ENCODE results near the gene IGFBP4. TPM values are rescaled to one million over a fixed set of nuclear protein-coding genes. Genes with fewer than 3 reads are reported as not detected.
A peak's percentile ranks its signal among the peaks of the same experiment; 100 is the strongest.

The IGFBP4 gene
- total and polyA plus RNA-seq, 12 donors = 65.1 to 301 (median 128) TPM

- DNase-seq (no peak), ATAC-seq (peak in 4 of 8 donors; percentile 39 to 45 (median 45))
- 82 to 87% methylated on average over 6 of the region's 6 CpGs for WGBS, 2 donors
- Histone ChIP-seq H3K4me3 (no peak overlapping the region), H3K4me1 (peaks cover 5 to 33% (median 26%) of the 10 kb centered on the region in 9 donors), H3K9me3 (no peaks in the 10 kb centered on the region), H3K36me3 (no peaks in the 10 kb centered on the region), H3K27ac (peak overlapping the region in 7 of 10 donors; percentile 2 to 65 (median 50)), H3K27me3 (no peaks in the 10 kb centered on the region)
- intact Hi-C loops (cut with DNase I) = loop anchor here in 2 of 10 donors (2.0 kb wide), 2 partner anchors 15 to 35 kb away; no protein-coding TSS in a partner anchor
- TF ChIP-seq, protein P1, sequence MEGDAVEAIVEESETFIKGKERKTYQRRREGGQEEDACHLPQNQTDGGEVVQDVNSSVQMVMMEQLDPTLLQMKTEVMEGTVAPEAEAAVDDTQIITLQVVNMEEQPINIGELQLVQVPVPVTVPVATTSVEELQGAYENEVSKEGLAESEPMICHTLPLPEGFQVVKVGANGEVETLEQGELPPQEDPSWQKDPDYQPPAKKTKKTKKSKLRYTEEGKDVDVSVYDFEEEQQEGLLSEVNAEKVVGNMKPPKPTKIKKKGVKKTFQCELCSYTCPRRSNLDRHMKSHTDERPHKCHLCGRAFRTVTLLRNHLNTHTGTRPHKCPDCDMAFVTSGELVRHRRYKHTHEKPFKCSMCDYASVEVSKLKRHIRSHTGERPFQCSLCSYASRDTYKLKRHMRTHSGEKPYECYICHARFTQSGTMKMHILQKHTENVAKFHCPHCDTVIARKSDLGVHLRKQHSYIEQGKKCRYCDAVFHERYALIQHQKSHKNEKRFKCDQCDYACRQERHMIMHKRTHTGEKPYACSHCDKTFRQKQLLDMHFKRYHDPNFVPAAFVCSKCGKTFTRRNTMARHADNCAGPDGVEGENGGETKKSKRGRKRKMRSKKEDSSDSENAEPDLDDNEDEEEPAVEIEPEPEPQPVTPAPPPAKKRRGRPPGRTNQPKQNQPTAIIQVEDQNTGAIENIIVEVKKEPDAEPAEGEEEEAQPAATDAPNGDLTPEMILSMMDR (IDR thresholded peaks at IDR 0.05) = peak; percentile 8 to 59 (median 48)
These were observed 9.5 kb upstream of the IGFBP4 start for GRCh38 chr17:40433551-40434415.

DNA sequence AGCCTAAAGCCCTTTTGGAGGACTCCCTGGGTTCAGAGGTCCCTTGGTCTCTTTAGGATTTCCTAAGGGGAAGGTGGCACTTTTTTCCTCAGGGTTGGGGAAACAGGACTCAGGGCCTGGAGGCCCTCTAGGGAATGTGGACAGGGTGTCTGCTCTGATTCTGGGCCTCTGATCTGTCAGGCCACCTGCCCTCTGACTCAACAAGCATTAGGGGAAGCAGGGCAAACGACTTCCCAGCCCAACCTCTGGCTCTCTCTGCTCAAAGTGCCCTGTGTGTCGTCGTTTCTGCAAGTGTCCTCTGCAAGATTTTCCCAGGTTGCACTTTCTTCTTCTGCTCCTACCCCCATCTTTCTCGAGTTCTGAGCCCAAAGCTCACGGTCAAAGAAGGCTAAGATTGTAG lies 6.6 kb upstream of the IGFBP4 start:
- Histone ChIP-seq H3K36me3 (no peaks in the 10 kb centered on the region), H3K27ac (no peak overlapping the region), H3K9me3 (no peaks in the 10 kb centered on the region), H3K4me3 (no peak overlapping the region), H3K27me3 (no peaks in the 10 kb centered on the region), H3K4me1 (peaks cover 5 to 38% (median 29%) of the 10 kb centered on the region in 9 donors)
- 38 to 59% methylated on average over 5 of the region's 5 CpGs for WGBS, 2 donors
- intact Hi-C loops (cut with DNase I) = loop anchor here in 1 of 10 donors (5.0 kb wide), 1 partner anchor 34 kb away; no protein-coding TSS in a partner anchor
- no peak for ATAC-seq
- TF ChIP-seq, protein P1 (IDR thresholded peaks at IDR 0.05) = no peak
- DNase-seq = no peak

- Histone ChIP-seq H3K27me3 (peaks cover 0 to 1% (median 0%) of the 10 kb centered on the region in 7 donors), H3K36me3 (no peaks in the 10 kb centered on the region), H3K9me3 (no peaks in the 10 kb centered on the region), H3K4me1 (peaks cover 5 to 44% (median 32%) of the 10 kb centered on the region in 9 donors), H3K27ac (no peak overlapping the region), H3K4me3 (no peak overlapping the region)
- TF ChIP-seq, protein P1 (IDR thresholded peaks at IDR 0.05) = no peak
- DNase-seq (no peak), ATAC-seq (peak in 4 of 8 donors; percentile 21 to 81 (median 49))
- 50 to 62% methylated on average over 5 of the region's 5 CpGs for WGBS, 2 donors
- intact Hi-C loops (cut with DNase I) = loop anchor here in 1 of 10 donors (5.0 kb wide), 1 partner anchor 35 kb away; no protein-coding TSS in a partner anchor
These were observed 6.0 kb upstream of the IGFBP4 start for GRCh38 chr17:40437095-40437732.

GRCh38 chr17:40440166-40440565 lies 3.1 kb upstream of the IGFBP4 start:
- H3K27ac ChIP-seq = no peak overlapping the region
- WGBS, 2 donors = 75 to 83% methylated on average over 4 of the region's 4 CpGs
- DNase-seq = no peak
- TF ChIP-seq, protein P1 (IDR thresholded peaks at IDR 0.05) = no peak
- intact Hi-C loops (cut with DNase I) = loop anchor here in 9 of 10 donors (2.0 to 10.0 kb wide), 10 partner anchors 37 to 1245 kb away; partner anchors contain the start of genes EIF1 (in 1 of the 9) and GJD3 (in 1 of the 9)
- no peaks in the 10 kb centered on the region for H3K36me3 ChIP-seq
- peaks cover 0 to 15% (median 0%) of the 10 kb centered on the region in 7 donors for H3K27me3 ChIP-seq
- no peak overlapping the region for H3K4me3 ChIP-seq
- no peaks in the 10 kb centered on the region for H3K9me3 ChIP-seq
- H3K4me1 ChIP-seq = peaks cover 4 to 36% (median 24%) of the 10 kb centered on the region in 9 donors
- ATAC-seq = no peak
